ENCODE results near the gene SORBS1. TPM values are rescaled to one million over a fixed set of nuclear protein-coding genes. Genes with fewer than 3 reads are reported as not detected.

Gene SORBS1
- total RNA-seq, 1 experiment from 2014 or later = 4.1 TPM

DNA sequence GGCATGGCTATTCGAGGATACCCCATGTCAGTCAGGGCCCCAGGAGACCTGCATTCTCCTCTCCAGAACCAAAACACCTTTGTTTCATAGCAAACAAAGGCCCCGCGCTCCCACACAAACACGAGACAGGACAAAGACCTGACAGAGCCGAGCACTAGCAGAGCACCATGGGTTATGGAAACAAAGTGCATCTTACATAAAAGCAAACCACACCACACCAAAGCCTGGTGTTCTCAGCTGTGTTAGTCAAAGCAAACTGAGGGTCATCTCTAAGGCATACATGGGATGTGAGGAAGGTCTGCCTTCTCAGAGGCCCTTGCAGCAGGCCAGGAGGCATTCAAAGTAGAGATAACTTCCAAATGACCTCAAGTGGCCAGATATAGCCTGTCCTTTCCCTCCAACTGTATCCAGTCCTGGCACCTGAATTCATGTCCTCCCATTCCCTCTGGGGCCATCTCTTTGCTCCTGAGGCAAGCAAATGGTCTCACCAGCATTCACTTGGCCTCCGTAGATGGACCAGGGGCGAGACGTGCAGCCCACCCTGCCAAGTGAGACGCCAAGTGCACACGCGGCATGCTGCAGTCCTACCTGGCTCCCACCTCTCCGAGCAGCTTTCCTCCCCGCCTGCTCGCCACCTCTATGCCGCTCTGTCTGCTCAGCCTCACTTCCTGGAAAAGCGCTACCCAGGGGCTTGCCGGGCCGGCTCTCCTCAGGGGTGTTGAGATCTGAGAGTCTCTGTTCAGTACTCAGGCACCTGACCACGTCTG lies 225.1 kb downstream of the SORBS1 start:
- no peak overlapping the region for H3K4me3 ChIP-seq (ENCODE audit: low read length)
- BruUV-seq (replicated peaks) = no TSS peak
- H3K79me2 ChIP-seq (ENCODE audit: low read length) = no peaks in the 10 kb centered on the region
- DNase-seq = no peak
- H3K9me2 ChIP-seq (replicated peaks; ENCODE audit: low read length) = no peaks in the 10 kb centered on the region
- no peak overlapping the region; the same call in 1 of the 2 replicates for H3K27ac ChIP-seq (ENCODE audit: low read length)
- no peaks in the 10 kb centered on the region for H3F3A ChIP-seq (ENCODE audit: low read length, unreplicated experiment)
- H2AFZ ChIP-seq (ENCODE audit: low read length) = no peak overlapping the region
- no peak for TF ChIP-seq EZH2phosphoT487 (IDR thresholded peaks at IDR 0.05; ENCODE audit: borderline replicate concordance, low read length)
- no peak for TF ChIP-seq EZH2 (IDR thresholded peaks at IDR 0.05; ENCODE audit: low read length, unreplicated experiment)
- TF ChIP-seq, protein P1, sequence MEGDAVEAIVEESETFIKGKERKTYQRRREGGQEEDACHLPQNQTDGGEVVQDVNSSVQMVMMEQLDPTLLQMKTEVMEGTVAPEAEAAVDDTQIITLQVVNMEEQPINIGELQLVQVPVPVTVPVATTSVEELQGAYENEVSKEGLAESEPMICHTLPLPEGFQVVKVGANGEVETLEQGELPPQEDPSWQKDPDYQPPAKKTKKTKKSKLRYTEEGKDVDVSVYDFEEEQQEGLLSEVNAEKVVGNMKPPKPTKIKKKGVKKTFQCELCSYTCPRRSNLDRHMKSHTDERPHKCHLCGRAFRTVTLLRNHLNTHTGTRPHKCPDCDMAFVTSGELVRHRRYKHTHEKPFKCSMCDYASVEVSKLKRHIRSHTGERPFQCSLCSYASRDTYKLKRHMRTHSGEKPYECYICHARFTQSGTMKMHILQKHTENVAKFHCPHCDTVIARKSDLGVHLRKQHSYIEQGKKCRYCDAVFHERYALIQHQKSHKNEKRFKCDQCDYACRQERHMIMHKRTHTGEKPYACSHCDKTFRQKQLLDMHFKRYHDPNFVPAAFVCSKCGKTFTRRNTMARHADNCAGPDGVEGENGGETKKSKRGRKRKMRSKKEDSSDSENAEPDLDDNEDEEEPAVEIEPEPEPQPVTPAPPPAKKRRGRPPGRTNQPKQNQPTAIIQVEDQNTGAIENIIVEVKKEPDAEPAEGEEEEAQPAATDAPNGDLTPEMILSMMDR (conservative IDR thresholded peaks at IDR 0.05; ENCODE audit: low read depth, low read length) = no peak
- H3K9ac ChIP-seq (ENCODE audit: low read length) = no peak overlapping the region
- H3K27me3 ChIP-seq (ENCODE audit: low read length) = no peaks in the 10 kb centered on the region
- ATAC-seq = no peak
- ChIA-PET CTCF (interaction anchor here (0.6 kb wide), 1 partner anchor 29 kb away, joined by 3 read pairs; no protein-coding TSS in a partner anchor), POLR2A (ENCODE audit: unreplicated experiment) (no interaction called here)
- H3K9me3 ChIP-seq (ENCODE audit: low read length) = no peaks in the 10 kb centered on the region
- intact Hi-C loops (cut with micrococcal nuclease) = loop anchor here (2.0 kb wide), 2 partner anchors 27 to 47 kb away; no protein-coding TSS in a partner anchor
- H3K4me1 ChIP-seq (ENCODE audit: insufficient read depth, low read length) = peaks cover 32% of the 10 kb centered on the region
- H3K36me3 ChIP-seq (ENCODE audit: low read depth, low read length) = no peaks in the 10 kb centered on the region
- H4K20me1 ChIP-seq (ENCODE audit: low read length) = no peaks in the 10 kb centered on the region
- H3K4me2 ChIP-seq (ENCODE audit: low read length) = no peak overlapping the region

DNA sequence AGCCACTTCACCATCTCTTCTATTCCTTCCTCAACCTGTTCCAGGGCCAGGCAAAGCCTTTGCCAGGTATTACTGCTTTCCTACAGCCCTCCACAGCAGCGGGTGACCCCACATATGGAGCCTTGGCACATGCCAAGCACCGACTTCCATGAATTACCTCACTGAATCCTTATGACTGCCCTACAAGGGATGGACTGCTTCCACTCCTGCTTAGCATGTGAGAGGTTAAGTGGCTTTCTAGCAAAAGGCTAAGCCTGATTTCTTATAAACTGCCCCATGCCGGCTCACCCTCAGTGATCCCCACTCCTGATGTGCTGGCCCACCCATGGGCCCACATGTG lies 226.4 kb downstream of the SORBS1 start:
- H3K79me2 ChIP-seq (ENCODE audit: low read length) = no peaks in the 10 kb centered on the region
- H3F3A ChIP-seq (ENCODE audit: low read length, unreplicated experiment) = no peaks in the 10 kb centered on the region
- no peak overlapping the region for H3K4me3 ChIP-seq (ENCODE audit: low read length)
- H3K9me3 ChIP-seq (ENCODE audit: low read length) = no peaks in the 10 kb centered on the region
- peak overlapping the region; percentile 75 for H3K9ac ChIP-seq (ENCODE audit: low read length)
- H3K9me2 ChIP-seq (replicated peaks; ENCODE audit: low read length) = no peaks in the 10 kb centered on the region
- no peak for DNase-seq
- no peaks in the 10 kb centered on the region for H3K36me3 ChIP-seq (ENCODE audit: low read depth, low read length)
- peak overlapping the region; percentile 95 for H3K27ac ChIP-seq (ENCODE audit: low read length)
- H3K4me1 ChIP-seq (ENCODE audit: insufficient read depth, low read length) = peaks cover 46% of the 10 kb centered on the region
- no peak for TF ChIP-seq EZH2 (IDR thresholded peaks at IDR 0.05; ENCODE audit: low read length, unreplicated experiment)
- H2AFZ ChIP-seq (ENCODE audit: low read length) = peak overlapping the region; percentile 61; the same call in 1 of the 2 replicates
- POLR2A ChIA-PET (ENCODE audit: unreplicated experiment) = interaction anchor here (0.8 kb wide), 1 partner anchor 91 kb away, joined by 5 read pairs; no protein-coding TSS in a partner anchor
- ATAC-seq = no peak; the same call in 1 of the 2 replicates
- CTCF ChIA-PET = no interaction called here
- no peaks in the 10 kb centered on the region for H4K20me1 ChIP-seq (ENCODE audit: low read length)
- H3K27me3 ChIP-seq (ENCODE audit: low read length) = no peaks in the 10 kb centered on the region
- TSS peak; percentile 92 for BruUV-seq (replicated peaks)
- H3K4me2 ChIP-seq (ENCODE audit: low read length) = peak overlapping the region; percentile 57
- intact Hi-C loops (cut with micrococcal nuclease) = loop anchor here (1.0 to 2.0 kb wide), 3 partner anchors 26 to 120 kb away; no protein-coding TSS in a partner anchor

DNA sequence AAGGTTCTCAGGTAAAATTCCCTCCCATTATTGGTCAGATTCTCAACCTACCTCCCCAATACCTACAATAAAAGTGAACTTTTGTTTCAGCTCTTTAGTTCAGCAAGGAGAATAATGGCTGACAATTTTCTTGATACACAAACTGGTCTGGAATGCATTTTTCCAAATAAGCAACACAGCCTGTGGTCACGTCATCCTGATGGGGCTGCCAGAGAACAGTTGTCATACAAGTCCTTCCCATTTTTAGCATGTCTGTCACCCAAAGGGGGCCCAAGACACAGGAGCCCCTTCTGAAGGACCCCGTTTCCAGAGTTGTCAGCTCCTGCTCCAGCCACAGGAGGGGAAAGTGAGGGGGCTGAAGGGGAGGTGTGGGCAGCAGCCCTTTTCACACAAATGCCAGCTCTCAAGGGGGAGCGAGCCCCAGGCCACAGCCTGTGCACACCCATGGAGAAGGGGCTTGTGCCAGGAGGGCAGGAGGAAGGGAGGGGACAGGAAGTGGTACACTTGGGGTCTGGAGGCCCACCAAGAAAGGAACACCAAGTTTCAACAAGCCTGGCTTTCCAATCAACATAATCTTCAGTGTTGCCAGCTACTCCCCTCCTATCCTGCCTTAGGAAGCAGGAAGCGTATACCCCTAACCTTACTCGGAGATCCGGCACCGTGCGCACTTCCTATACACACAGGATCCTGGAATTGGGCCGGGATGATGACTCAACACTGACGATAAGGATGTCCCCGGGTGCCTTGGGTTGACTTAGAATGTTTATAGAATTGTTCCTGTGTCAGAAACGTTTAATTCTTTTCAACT lies 227.0 kb downstream of the SORBS1 start:
- Histone ChIP-seq H3K4me1 (ENCODE audit: insufficient read depth, low read length) (peaks cover 52% of the 10 kb centered on the region), H3K4me3 (ENCODE audit: low read length) (peak overlapping the region; percentile 18; the same call in 1 of the 2 replicates), H3K9me2 (replicated peaks; ENCODE audit: low read length) (no peaks in the 10 kb centered on the region), H3K4me2 (ENCODE audit: low read length) (peak overlapping the region; percentile 57), H3K79me2 (ENCODE audit: low read length) (no peaks in the 10 kb centered on the region), H3K36me3 (ENCODE audit: low read depth, low read length) (no peaks in the 10 kb centered on the region), H3K9ac (ENCODE audit: low read length) (peak overlapping the region; percentile 75), H3K9me3 (ENCODE audit: low read length) (no peaks in the 10 kb centered on the region), H3K27me3 (ENCODE audit: low read length) (no peaks in the 10 kb centered on the region), H3K27ac (ENCODE audit: low read length) (peak overlapping the region; percentile 95), H3F3A (ENCODE audit: low read length, unreplicated experiment) (no peaks in the 10 kb centered on the region), H2AFZ (ENCODE audit: low read length) (peak overlapping the region; percentile 61), H4K20me1 (ENCODE audit: low read length) (no peaks in the 10 kb centered on the region)
- CTCF ChIA-PET = no interaction called here
- TF ChIP-seq EZH2 (IDR thresholded peaks at IDR 0.05; ENCODE audit: low read length, unreplicated experiment) = no peak
- TF ChIP-seq, protein P1 (conservative IDR thresholded peaks at IDR 0.05; ENCODE audit: low read depth, low read length) = no peak
- POLR2A ChIA-PET (ENCODE audit: unreplicated experiment) = interaction anchor here (0.6 to 0.8 kb wide), 2 partner anchors 46 to 90 kb away, joined by 3 to 5 read pairs; no protein-coding TSS in a partner anchor
- ATAC-seq = peak; percentile 89
- DNase-seq = peak; percentile 94
- TSS peak; percentile 80 for BruUV-seq (replicated peaks)
- intact Hi-C loops (cut with micrococcal nuclease) = loop anchor here (1.0 to 2.0 kb wide), 3 partner anchors 25 to 120 kb away; no protein-coding TSS in a partner anchor
